Measurements from ENCODE around the gene CHD5.
"Not testable (repeated sequence)": the region's sequence is repeated elsewhere in the genome, so short reads cannot be mapped to it uniquely, and the experiment has no call there.

GRCh38 chr1:6219641-6220040 is 39.5 kb upstream of the CHD5 start:
- not testable (repeated sequence) for TF ChIP-seq EZH2 (IDR thresholded peaks at IDR 0.05; ENCODE audit: insufficient read depth, poor library complexity, severe bottlenecking); EZH2phosphoT487 (IDR thresholded peaks at IDR 0.05; ENCODE audit: insufficient read depth, low read depth)

Measured in GM23248 (cell line).